GM12873 (cell line): Measurements from ENCODE around the gene TDRD10.

Source experiments
- TF ChIP-seq, protein P1 (sequence below): IDR thresholded peaks from 2 replicates; pipeline ENCODE4 v1.5.1; 2012; ENCODE audit warnings: low read depth, mild to moderate bottlenecking, moderate library complexity, low read length, control low read depth; ENCODE audit not compliant: insufficient read depth; ENCODE audit errors: missing control alignments

TDRD10 gene

GRCh38 chr1:154492115-154492514, 9.9 kb upstream of the TDRD10 start:
- TF ChIP-seq, protein P1, sequence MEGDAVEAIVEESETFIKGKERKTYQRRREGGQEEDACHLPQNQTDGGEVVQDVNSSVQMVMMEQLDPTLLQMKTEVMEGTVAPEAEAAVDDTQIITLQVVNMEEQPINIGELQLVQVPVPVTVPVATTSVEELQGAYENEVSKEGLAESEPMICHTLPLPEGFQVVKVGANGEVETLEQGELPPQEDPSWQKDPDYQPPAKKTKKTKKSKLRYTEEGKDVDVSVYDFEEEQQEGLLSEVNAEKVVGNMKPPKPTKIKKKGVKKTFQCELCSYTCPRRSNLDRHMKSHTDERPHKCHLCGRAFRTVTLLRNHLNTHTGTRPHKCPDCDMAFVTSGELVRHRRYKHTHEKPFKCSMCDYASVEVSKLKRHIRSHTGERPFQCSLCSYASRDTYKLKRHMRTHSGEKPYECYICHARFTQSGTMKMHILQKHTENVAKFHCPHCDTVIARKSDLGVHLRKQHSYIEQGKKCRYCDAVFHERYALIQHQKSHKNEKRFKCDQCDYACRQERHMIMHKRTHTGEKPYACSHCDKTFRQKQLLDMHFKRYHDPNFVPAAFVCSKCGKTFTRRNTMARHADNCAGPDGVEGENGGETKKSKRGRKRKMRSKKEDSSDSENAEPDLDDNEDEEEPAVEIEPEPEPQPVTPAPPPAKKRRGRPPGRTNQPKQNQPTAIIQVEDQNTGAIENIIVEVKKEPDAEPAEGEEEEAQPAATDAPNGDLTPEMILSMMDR, result no peak

GRCh38 chr1:154493276-154493675, 8.7 kb upstream of the TDRD10 start:
- TF ChIP-seq, protein P1, result peak; percentile 12

GRCh38 chr1:154495496-154496273, 6.3 kb upstream of the TDRD10 start:
- TF ChIP-seq, protein P1, result no peak

GRCh38 chr1:154496383-154496782, 5.6 kb upstream of the TDRD10 start:
- TF ChIP-seq, protein P1, result no peak

DNA sequence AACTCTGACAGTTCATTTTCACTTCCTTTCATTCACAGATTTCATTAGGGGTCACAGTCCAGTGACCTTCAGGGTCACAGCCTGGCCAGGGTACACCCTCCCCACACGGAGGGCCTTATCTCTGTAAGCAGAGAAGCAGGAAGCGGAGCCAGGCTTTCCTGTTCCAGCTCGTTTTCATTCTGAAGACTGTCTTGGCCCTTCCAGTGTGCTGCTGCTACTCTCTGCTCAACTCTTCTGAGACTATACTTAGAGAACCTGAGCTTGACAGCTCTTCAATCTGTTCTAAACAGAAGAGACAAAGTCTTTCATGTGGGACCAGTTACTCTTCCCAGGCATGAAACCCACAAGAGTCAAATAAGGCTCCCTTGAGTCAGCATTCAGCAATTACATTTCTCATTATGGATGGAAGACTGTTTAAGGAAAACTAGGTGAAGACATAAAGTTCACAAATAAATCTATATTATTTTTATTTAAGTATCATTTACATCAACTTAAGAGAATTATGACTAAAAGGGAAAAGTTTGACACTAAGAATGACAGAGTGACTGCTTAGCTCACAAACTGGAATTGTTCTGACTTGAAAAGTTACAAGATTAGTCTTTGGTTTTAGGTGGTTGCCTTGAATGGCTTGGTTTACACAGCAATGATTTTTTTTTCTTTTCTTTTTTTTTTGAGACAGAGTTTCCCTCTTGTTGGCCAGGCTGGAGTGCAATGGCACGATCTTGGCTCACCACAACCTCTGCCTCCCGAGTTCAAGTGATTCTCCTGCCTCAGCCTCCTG, 4.8 kb upstream of the TDRD10 start:
- TF ChIP-seq, protein P1, result no peak

DNA sequence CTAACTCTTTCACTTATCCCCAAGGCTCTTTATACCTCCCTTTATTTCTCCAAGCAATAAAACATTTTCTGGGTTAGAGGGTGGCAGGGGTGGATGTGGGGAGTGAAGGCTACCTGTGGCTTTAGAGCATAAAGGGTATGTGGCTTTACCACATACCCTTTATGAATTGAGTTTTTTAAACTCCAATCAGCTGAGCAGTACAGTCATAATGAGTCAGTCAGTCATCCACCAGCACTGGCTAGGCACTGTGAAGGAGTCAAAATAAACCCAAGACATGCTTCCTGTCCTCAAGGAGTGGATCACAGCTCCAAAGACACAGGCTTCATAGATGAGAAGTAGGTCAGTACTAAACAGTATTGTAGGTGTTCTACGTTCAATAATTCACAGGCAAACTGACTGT, 2.6 kb upstream of the TDRD10 start:
- TF ChIP-seq, protein P1, result no peak

GRCh38 chr1:154500533-154500932, 1.5 kb upstream of the TDRD10 start:
- TF ChIP-seq, protein P1, result no peak
